Neural cell (in vitro differentiated cells): ENCODE data around the gene SPIN1.

Source experiments
- EP300 ChIP-seq: fragments of 450-650 bp; conservative IDR thresholded peaks from 2 replicates; pipeline ENCODE4 v1.6.1; 2014; ENCODE audit warnings: antibody characterized with exemption, mild to moderate bottlenecking, moderate library complexity; ENCODE audit not compliant: poor library complexity, severe bottlenecking
- EZH2 ChIP-seq: fragments of 200-600, 300-800 bp; shearing (Covaris generic), sonication (generic); IDR thresholded peaks from 2 replicates; pipeline ENCODE4 v1.6.1; 2014; ENCODE audit warnings: antibody characterized with exemption, low read length, borderline replicate concordance, mild to moderate bottlenecking; ENCODE audit not compliant: insufficient read depth, poor library complexity, severe bottlenecking
- MXI1 ChIP-seq: fragments of 450-650 bp; conservative IDR thresholded peaks from 2 replicates; pipeline ENCODE4 v1.6.1; 2014; ENCODE audit warnings: antibody characterized with exemption, mild to moderate bottlenecking; ENCODE audit not compliant: poor library complexity, severe bottlenecking
- POLR2AphosphoS5 ChIP-seq: IDR thresholded peaks from 2 replicates; pipeline ENCODE4 v1.6.1; 2012
- RAD21 ChIP-seq: fragments of 450-650 bp; conservative IDR thresholded peaks from 2 replicates; pipeline ENCODE4 v1.6.1; 2014; ENCODE audit warnings: antibody characterized with exemption, mild to moderate bottlenecking, moderate library complexity
- SMC3 ChIP-seq: fragments of 450-650 bp; conservative IDR thresholded peaks from 2 replicates; pipeline ENCODE4 v1.6.1; 2014; ENCODE audit warnings: antibody characterized with exemption, mild to moderate bottlenecking, moderate library complexity; ENCODE audit not compliant: poor library complexity
- TAF1 ChIP-seq: IDR thresholded peaks from 2 replicates; pipeline ENCODE4 v1.6.1; 2012; ENCODE audit warnings: low read depth
- TF ChIP-seq, protein P1 (sequence below): fragments of 450-650 bp; IDR thresholded peaks from 2 replicates; pipeline ENCODE4 v1.5.1; 2014; ENCODE audit warnings: antibody characterized with exemption, mild to moderate bottlenecking, moderate library complexity; ENCODE audit not compliant: poor library complexity, severe bottlenecking

DNA sequence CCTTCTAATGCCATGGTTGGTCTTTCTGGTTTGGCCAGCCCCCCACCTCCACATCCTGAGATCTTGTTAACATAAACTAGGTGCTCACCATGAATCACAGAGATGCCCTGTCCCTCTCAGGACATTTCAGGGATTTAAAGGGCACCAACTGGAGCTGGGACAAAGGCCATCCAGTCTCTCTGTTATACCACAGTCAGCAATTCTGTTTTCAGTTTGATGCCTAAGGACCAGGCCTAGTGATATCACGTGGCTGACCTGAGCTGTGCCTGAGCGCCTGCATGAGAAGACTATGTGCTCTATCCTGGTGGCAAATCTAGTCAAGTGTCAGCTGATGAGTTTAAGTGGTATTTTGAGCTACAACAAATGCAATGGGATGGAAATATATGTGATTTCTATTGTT lies 26.1 kb downstream of the SPIN1 start:
- TF ChIP-seq, protein P1, sequence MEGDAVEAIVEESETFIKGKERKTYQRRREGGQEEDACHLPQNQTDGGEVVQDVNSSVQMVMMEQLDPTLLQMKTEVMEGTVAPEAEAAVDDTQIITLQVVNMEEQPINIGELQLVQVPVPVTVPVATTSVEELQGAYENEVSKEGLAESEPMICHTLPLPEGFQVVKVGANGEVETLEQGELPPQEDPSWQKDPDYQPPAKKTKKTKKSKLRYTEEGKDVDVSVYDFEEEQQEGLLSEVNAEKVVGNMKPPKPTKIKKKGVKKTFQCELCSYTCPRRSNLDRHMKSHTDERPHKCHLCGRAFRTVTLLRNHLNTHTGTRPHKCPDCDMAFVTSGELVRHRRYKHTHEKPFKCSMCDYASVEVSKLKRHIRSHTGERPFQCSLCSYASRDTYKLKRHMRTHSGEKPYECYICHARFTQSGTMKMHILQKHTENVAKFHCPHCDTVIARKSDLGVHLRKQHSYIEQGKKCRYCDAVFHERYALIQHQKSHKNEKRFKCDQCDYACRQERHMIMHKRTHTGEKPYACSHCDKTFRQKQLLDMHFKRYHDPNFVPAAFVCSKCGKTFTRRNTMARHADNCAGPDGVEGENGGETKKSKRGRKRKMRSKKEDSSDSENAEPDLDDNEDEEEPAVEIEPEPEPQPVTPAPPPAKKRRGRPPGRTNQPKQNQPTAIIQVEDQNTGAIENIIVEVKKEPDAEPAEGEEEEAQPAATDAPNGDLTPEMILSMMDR = no peak
- no peak for TF ChIP-seq EZH2
- TF ChIP-seq EP300 = no peak
- TF ChIP-seq TAF1 = no peak
- TF ChIP-seq MXI1 = no peak
- TF ChIP-seq SMC3 = no peak
- TF ChIP-seq POLR2AphosphoS5 = no peak
- TF ChIP-seq RAD21 = no peak
